SK-N-SH treated with all-trans-retinoic acid at 6 μM for 48 hours (cell line): ENCODE results near the gene DTX3L.

Experiments
- ARNTL ChIP-seq: fragments of 450-650 bp; formaldehyde crosslinking; IDR thresholded peaks from 2 replicates; pipeline ENCODE4 v1.5.0; 2020; ENCODE audit warnings: low read depth, mild to moderate bottlenecking, moderate library complexity, borderline replicate concordance
- CREB5 ChIP-seq: fragments of 250-450 bp; sonication (Bioruptor Pico); IDR thresholded peaks from 2 replicates; pipeline ENCODE4 v1.5.1; 2020; ENCODE audit warnings: low read depth, mild to moderate bottlenecking, moderate library complexity
- ESRRG ChIP-seq: fragments of 250-450 bp; sonication (Bioruptor Pico); IDR thresholded peaks from 2 replicates; pipeline ENCODE4 v1.6.1; 2021; ENCODE audit warnings: mild to moderate bottlenecking
- OSR1 ChIP-seq: fragments of 250-450 bp; sonication (Bioruptor Pico); IDR thresholded peaks from 2 replicates; pipeline ENCODE4 v1.8.0; 2022; ENCODE audit warnings: moderate library complexity, mild to moderate bottlenecking, inconsistent platforms
- PATZ1 ChIP-seq: fragments of 250-450 bp; sonication (Bioruptor Pico); IDR thresholded peaks from 2 replicates; pipeline ENCODE4 v1.8.0; 2020; ENCODE audit warnings: mild to moderate bottlenecking, moderate library complexity, borderline replicate concordance
- PPARA ChIP-seq: fragments of 250-450 bp; sonication (Bioruptor Pico); IDR thresholded peaks from 2 replicates; pipeline ENCODE4 v1.5.0; 2020; ENCODE audit warnings: mild to moderate bottlenecking, borderline replicate concordance
- SNAI2 ChIP-seq: fragments of 250-450 bp; sonication (Bioruptor Pico); IDR thresholded peaks from 2 replicates; pipeline ENCODE4 v1.5.0; 2020; ENCODE audit warnings: mild to moderate bottlenecking, moderate library complexity

- TF ChIP-seq ARNTL (no peak), OSR1 (no peak), PATZ1 (CRISPR knock-in tag) (no peak), CREB5 (CRISPR knock-in tag) (no peak), PPARA (no peak), SNAI2 (CRISPR knock-in tag) (no peak), ESRRG (CRISPR knock-in tag) (no peak)
Measured at GRCh38 chr3:122602011-122602710, 38.0 kb downstream of the DTX3L start.
